ENCODE data around the gene TBC1D4.

TBC1D4 gene

DNA sequence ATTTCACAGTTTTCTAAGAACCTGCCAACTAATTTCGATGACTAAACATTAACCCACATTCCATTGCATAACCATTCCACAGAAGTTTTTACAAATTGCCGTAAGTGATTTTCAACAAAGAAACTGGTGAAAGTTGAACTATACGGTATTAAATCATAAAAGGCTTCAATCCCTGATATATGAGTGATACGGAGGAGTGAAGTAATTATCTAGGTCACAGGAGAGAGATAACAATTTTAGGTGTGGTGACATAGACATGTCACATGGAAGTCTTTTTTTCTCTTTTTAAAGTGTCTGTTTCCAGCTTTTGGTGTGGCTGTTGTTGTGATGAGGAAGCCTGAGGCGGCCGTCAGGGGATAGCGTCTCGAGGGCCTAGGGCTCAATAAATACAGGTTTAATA is 29.4 kb downstream of the TBC1D4 start:
- H3K4me3 ChIP-seq (ENCODE audit: low read length) = no peak overlapping the region
- peak; percentile 46 for DNase-seq (ENCODE audit: low read depth)
- TF ChIP-seq, protein P1, sequence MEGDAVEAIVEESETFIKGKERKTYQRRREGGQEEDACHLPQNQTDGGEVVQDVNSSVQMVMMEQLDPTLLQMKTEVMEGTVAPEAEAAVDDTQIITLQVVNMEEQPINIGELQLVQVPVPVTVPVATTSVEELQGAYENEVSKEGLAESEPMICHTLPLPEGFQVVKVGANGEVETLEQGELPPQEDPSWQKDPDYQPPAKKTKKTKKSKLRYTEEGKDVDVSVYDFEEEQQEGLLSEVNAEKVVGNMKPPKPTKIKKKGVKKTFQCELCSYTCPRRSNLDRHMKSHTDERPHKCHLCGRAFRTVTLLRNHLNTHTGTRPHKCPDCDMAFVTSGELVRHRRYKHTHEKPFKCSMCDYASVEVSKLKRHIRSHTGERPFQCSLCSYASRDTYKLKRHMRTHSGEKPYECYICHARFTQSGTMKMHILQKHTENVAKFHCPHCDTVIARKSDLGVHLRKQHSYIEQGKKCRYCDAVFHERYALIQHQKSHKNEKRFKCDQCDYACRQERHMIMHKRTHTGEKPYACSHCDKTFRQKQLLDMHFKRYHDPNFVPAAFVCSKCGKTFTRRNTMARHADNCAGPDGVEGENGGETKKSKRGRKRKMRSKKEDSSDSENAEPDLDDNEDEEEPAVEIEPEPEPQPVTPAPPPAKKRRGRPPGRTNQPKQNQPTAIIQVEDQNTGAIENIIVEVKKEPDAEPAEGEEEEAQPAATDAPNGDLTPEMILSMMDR (conservative IDR thresholded peaks at IDR 0.05; ENCODE audit: low read length) = no peak

DNA sequence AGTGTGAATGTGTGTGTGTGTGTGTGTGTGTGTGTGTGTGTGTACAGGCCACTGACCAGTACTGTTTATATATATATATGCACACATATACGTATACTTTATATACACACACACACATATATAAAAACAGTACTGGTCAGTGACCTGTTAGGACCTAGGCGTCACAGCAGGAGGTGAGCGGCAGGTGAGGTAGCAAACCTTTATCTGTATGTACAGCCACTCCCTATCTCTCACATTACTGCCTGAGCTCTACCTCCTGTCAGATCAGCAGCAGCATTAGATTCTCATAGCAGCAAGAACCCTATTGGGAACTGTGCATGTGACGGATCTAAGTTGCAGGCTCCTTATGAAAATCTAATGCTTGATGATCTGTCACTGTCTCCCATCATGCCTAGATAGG is 34.5 kb downstream of the TBC1D4 start:
- TF ChIP-seq, protein P1 (conservative IDR thresholded peaks at IDR 0.05; ENCODE audit: low read length) = no peak
- DNase-seq (ENCODE audit: low read depth) = no peak

DNA sequence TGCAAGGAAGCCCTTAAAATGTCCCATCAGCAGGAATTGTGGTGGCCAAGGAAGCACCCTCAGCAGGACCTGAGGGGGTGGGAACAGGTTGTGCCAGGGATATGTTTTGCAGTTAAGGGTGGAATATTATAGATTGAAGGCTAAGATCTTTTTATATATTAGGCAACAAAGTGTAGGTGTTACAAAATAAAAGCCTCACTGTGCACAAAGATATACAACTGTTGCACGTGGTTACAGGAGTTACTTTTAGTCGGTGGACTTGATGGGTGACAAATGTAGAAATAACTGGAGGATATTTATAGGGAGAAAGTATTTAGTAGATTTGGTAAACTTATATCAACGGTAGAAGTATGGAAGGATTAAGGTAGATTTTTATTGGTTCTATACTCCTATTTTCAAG is 35.1 kb downstream of the TBC1D4 start:
- TF ChIP-seq, protein P1 (conservative IDR thresholded peaks at IDR 0.05; ENCODE audit: low read length) = no peak
- H3K4me3 ChIP-seq (ENCODE audit: low read length) = no peak overlapping the region
- DNase-seq (ENCODE audit: low read depth) = no peak

More for the DNA sequence above, 34.5 kb downstream of the TBC1D4 start:
- H3K4me3 ChIP-seq (ENCODE audit: low read length) = no peak overlapping the region

DNA sequence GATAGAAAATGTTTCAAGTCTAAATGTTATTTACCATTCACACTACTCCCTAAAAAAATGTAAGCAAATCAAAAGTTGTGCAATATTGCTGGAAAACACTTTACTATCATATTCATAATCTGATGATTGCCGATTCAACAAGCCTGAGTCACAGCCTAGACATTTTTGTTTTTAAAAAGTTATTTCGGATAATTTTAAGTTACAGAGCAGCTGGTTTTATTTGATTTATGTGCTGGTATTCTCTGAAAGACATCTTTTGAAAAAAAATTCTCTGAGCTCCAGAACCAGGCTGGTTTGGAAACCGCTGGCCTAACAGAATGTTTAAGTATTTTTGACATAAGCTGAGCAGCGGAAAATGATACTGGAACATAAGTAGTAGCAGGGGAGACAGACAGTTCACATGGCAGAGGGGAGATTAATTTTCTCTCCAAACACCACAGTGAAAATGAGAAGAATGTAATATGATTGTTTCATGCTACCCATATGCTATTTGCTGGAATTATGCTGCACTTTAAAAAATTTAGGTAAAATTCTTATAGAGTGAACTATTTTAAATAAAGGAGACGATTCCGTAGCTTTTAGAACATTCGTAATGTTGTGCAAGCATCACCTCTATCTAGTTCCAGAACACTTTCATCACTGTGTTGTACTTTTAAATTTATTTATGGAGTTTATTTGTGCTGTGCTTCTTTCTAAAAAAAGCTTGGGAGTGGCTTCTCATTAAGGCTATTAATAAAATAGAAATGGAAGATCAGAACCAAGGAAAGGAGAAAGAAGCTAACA is 36.1 kb downstream of the TBC1D4 start:
- TF ChIP-seq, protein P1 (conservative IDR thresholded peaks at IDR 0.05; ENCODE audit: low read length) = no peak
- peak overlapping the region; percentile 32 for H3K4me3 ChIP-seq (ENCODE audit: low read length)
- peak; percentile 52 for DNase-seq (ENCODE audit: low read depth)

DNA sequence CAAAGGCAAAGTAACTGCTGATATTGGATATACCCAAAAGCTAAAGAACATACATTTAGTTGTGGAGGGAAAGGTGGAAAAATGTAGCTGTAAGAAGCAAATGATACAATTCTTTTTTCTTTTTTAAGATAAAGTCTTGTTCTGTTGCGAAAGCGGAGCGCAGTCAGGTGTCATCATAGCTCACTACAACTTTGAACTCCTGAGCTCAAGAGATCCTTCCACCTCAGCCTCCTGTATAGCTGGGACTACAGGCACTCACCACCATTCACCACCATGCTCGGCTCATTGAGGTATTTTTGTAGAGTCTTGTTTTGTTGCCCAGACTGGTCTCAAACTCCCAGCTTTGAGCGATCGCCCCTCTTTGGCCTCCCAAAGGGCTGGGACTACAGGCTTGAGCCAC is 38.0 kb downstream of the TBC1D4 start:
- DNase-seq (ENCODE audit: low read depth) = no peak
- no peak overlapping the region for H3K4me3 ChIP-seq (ENCODE audit: low read length)
- TF ChIP-seq, protein P1 (conservative IDR thresholded peaks at IDR 0.05; ENCODE audit: low read length) = no peak

DNA sequence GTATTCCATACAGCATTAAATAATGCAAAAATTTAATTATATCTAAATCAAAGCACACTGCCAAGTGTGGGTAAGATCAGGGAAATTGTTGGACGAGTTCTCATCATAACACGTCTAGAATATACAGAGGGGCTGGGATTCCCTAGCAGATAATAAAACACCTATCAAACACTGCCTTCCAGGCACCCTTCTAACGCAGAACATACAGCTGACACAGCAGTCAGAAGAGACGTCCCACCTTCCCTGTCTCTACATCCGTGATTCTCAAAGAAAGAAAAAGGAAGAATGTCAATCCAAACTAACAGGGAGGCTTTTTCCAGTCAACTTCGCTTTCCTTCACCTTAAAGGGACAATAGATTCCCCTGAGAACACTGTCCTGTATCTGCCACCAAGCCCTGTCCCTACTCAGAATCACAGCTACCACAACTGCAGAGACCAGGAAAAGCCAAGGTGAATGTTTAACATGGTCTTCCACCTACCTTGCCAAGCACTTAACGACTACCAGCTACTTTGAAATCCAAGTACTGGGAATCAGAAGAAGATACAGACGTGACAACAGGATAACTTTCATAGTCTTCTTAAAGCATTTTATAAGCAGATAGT is 38.5 kb downstream of the TBC1D4 start:
- DNase-seq (ENCODE audit: low read depth) = no peak
- TF ChIP-seq, protein P1 (conservative IDR thresholded peaks at IDR 0.05; ENCODE audit: low read length) = no peak
- H3K4me3 ChIP-seq (ENCODE audit: low read length) = no peak overlapping the region

DNA sequence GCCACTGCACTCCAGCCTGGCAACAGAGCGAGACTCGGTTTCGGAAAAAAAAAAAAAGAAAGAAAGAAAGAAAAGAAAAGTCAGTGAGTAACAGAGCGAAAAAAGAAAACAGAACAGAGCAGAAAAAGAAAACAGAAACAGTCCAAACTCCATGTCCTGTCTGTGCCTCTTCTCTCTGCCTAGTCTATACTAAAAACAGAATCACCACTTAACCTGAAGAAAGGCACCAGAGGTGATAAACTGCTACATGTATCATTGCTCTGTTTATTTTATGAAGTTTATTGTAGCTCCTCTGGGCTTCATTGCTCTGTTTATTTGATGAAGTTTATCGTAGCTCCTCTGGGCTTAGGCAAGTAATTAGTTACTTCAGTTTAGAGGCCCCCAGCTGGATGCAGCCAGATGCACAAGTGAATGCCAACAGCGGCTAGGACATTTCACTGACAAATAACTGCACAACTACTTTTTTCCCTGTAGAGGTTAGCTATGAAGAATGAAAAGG is 39.2 kb downstream of the TBC1D4 start:
- no peak overlapping the region for H3K4me3 ChIP-seq (ENCODE audit: low read length)
- TF ChIP-seq, protein P1 (conservative IDR thresholded peaks at IDR 0.05; ENCODE audit: low read length) = no peak
- peak; percentile 12 for DNase-seq (ENCODE audit: low read depth)

All from AG10803 (cell line).